GM18868 (cell line): ENCODE results near the gene NHLRC2.
"Not testable (repeated sequence)": the region's sequence is repeated elsewhere in the genome, so short reads cannot be mapped to it uniquely, and the experiment has no call there.

Experiments used
- ATAC-seq: cut with Tn5 transposase; IDR thresholded peaks from one replicate; pipeline ENCODE4 v1.9.1; 2021; ENCODE audit warnings: mild to moderate bottlenecking, moderate library complexity; ENCODE audit not compliant: unreplicated experiment

The NHLRC2 gene

DNA sequence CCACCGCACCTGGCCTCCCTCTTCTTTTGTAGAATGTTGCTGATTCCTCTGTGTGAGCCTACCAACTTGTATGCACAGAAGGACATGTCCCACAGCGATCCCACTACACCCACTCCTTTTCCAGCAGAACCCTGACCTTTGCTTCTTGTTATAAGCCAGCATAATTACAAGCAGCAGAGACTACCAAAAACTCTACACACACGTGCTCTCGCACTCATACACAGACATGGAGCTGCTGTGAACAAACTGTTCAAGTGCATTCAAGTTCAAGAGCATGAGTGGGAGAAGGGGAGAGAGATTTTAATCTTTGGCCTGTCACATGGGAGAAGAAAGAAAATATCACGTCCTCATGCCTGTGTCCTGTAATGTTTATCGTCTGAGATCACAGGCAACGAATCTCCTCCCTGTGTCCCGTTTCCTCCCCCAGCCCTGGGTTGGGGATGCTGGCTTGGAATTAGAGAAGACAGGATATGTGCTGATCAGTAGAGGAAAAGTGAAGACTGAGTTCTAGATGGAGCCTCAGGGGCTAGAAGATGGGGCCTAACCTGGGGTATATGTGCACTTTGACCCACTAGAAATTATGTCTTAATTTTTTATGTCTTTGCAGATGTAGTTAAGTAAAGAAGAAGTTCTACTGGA is 79.6 kb downstream of the NHLRC2 start:
- no peak for ATAC-seq

DNA sequence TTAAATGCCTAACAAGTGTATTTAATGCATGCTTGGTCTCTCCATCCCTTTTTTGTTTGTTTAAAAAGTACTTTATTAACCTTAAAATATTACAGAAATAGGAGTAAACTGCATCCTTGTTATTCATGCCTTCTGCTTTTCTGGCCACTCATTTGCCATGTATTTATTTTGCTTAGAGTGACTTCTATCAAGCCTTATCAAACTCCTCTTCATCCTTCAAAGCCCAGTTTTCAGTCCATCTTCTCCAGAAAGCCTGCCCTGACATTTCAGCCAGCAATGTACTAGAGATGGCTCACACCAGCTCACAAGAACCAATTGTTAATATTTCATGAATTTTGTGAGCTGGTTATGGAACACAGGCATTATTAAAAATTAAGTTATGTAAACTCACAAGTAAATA is 82.8 kb downstream of the NHLRC2 start:
- ATAC-seq, result no peak

DNA sequence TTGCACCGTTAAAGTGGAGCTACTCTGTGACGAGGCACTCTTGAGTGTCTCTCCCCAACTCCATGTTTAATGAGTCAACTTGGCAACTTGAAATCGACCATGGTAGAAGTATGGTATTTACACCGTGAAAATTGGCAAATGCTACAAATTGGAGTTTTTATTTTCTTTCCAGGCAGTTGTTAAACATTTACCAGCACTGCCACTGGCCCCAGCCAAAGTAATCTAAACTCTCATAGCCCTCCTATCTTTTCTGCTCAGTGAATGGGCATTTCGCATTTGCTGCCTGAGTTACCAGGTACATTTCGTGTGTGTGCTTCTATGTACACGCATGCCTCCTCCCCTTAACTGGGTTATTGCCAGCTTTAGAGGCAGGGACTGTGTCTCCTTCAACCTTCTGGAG is 83.3 kb downstream of the NHLRC2 start:
- ATAC-seq, result no peak

DNA sequence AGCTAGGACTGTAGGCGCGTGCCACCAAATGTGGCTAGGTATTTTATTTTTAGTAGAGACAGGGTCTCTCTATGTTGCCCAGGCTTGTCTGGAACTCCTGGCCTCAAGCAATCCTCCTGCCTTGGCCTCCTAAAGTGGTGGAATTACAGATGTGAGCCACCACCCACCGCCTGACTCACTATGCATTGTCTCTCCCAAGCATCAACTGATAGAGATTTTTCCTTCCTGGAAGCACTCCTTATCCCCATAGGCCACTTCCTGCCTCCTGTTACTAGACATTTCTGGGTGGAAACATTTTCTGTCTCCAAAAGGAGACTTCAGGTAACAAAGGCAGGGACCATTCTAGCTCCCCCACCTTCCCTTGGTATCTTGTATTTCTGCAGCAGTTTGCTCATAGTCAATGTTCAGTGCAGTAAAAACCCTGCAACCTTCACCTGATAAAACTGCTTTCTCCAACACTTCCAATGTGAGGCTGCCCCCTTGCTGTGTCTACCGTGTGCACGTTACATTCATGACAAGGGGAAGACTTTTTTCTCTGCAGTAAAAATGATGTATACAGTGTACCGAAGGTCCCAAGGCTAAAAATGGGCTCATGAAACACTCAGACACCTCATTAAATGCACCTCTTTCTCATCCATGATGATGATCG is 84.9 kb downstream of the NHLRC2 start:
- no peak for ATAC-seq

DNA sequence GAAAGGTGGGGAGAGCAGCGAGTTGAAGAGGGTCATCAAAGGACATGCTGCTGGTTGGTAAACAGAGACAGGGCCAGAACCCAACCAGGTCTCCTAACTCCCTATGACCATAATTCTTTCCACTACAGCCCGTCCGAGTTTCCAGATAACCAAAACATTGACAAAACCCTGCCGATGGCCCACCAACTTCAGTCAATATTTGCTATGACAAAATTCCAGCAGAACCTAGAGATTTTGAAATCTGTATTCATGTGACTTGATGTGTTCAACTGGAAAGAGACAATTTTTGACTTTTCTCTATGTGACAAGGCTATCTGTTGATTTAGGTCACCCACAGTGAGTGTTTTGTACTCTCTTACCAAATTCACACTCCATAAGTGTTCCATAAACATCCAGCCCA is 86.7 kb downstream of the NHLRC2 start:
- no peak for ATAC-seq

DNA sequence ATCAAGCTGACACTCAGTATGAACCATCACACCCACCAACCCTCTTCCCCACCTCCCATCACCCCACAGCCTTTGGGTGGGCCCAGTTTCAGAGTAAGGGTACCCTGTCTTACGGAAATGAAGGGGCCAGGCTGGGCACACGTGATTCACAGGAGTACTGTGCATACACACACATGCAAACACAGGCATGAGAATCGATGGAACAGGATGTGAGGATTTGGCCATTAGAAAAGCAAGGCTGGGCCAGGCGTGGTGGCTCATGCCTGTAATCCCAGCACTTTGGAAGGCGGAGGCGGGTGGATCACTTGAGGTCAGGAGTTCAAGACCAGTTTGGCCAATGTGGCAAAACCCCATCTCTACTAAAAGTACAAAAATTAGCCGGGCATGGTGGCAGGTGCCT is 88.7 kb downstream of the NHLRC2 start:
- not testable (repeated sequence) for ATAC-seq

DNA sequence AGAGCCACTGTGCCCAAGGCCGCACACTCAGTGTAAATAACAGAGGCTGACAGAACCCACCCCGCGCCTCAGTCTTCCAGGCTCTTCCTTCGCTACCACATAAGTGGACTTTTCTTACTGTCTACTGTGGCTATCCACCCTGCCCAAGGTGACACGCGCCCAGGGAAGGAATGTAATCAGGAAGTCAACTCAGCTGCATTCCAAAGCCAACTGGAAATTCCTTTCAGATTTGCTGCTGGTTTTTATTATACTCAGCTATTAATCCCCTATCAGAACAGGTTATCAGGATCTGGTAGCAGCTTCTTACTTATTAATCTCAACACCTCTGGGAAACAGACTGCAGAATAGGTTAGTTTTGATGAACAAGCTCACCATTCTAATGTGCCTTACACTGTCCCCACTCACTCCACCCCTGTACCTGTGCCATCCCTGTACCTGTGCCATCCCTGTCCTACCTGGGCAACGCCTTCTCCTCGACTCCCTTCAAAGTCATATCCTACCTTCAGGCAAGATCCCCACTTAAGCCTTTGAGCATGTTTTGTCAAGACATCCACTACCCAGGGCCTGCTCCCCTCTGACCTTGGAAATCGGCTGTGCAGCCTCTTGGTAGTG is 90.7 kb downstream of the NHLRC2 start:
- ATAC-seq, result no peak

DNA sequence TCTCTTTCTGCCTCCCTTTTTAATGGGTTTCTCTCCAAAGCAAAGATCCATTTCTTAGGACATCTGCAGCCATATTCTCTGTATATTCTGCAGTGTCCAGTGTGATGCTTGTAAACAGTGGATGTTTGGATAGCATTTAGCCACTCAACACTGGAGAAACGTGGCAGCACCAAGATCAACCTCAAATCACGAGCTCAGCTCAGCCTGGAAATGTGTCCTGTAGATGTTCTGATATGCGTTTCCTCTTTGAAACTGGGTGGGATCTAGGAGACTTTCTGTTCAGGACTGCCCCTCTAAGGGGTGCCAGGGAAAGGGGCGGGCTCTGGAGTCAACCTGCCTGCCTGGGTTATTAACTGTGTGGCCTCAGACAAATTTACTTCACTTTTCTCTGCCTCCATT is 91.2 kb downstream of the NHLRC2 start:
- no peak for ATAC-seq

DNA sequence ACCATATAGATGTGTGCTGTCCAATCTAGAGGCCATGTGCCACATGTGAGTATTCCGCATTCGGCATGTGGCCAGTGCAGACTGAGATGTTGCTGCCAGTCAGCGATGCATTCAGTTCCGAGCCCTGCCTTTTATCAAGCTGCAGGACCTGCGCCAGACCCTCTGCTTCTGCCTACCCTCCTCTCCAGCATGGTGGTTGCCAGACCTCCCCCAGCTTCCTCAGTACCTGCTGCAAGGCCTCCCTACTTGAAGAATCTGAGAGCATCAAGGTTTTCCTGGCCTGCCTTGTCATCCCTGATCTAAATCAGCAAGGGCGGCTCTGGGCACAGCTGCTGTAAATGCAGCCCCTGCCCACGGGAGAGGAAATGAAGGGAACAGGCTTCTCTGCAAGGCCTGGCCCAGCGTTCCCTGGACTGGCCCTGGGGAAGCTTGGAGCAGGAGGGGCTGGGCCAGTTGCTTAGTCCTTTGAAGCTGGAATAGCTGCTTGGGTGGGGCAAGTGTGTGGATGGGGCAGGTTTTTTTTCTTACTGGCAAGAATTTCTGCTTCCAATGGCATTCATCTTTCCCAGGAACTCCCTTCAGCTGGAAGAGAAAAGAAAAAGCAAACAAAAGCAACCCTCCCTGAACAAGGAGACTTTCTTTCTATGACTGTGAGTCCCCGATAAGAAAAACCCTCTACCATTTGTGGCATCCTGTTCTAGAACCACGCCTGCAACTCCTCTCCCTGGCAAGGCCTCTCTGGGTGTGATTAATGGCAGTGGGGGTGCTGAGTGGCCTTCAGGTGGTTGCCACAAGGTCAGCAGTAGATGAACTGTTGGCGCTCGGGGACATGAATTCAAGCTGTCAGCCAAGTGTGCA is 93.0 kb downstream of the NHLRC2 start:
- ATAC-seq, result peak; percentile 88

DNA sequence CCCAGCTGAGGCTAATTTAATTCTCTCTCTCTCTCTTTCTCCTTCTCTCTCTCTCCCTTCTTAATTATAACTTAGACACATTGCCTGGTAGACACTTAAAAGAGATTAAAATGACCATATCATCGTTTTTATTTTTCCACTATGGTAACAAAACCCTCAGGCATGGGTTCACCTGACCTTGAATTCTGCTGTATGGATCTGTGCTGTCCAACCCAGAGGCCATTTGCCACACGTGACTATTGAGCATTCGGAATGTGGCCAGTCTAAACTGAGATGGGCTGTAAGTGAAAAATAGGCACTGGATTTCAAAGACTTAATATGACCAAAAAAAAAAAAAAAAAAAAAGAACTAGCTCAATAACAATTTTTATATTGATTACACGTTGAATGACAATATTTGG is 93.6 kb downstream of the NHLRC2 start:
- no peak for ATAC-seq

DNA sequence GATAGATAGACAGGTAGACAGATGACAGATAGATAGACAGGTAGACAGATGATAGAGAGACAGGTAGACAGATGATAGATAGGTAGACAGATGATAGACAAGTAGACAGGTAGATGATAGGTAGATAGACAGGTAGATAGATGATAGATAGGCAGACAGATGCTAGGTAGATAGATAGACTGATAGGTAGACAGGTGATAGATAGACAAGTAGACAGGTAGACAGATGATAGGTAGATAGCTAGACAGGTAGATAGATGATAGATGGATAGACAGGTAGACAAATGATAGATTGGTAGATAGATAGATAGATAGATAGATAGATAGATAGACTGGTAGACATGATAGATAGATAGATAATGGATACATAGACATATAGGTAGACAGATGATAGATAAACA is 95.8 kb downstream of the NHLRC2 start:
- ATAC-seq, result no peak

DNA sequence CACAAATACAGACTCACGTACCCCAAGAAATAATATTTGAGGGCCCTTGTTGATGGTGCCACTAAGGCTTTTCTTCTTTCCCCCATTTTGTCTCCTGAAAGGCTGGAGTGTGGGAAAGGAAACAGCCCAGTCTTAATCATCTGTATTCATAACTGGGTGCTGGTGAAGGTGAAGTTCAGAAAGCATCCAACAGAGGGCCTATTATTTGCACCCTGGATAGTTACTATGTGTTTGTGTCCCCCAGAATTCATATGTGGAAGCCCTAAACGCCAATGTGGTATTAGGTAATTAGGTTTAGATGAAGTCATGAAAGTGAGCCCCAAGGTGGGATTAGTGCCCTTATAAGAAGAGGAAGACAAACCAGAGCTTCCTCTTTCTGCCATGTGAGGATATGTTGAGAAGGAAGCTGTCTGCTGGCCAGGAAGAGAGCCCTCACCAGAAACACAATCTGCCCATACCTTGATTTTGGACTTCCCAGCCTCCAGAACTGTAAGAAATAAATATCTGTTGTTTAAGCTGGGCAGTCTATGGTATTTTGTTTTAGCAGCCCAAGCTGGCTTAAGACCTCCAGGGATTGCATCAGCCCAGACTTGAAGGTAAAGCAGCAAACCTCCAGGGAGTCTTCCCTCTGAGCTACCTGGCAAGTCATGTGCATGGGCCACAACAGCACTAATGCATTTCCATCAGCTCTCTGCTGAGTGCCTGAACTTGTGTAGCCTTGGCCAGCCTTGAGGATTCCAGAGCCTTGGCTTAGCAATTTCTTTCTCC is 99.2 kb downstream of the NHLRC2 start:
- ATAC-seq, result no peak

DNA sequence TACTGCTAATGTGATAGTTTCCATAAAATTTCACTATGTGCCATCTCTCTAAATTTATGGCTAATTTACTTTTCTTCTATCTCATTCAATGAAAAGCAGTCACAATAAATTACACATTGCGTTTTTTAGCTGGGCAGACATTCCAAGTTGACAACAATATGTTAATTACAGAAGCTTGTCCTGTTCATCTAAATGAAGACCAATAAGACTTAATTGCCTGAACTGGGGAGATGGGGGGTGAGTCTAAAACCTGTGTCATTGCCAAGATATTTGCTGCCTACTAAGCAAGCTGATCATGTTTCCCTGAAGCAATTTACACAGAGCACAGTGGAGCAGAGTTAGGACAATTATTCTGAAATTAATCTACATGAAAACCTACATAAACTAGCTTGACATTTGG is 99.9 kb downstream of the NHLRC2 start:
- no peak for ATAC-seq

DNA sequence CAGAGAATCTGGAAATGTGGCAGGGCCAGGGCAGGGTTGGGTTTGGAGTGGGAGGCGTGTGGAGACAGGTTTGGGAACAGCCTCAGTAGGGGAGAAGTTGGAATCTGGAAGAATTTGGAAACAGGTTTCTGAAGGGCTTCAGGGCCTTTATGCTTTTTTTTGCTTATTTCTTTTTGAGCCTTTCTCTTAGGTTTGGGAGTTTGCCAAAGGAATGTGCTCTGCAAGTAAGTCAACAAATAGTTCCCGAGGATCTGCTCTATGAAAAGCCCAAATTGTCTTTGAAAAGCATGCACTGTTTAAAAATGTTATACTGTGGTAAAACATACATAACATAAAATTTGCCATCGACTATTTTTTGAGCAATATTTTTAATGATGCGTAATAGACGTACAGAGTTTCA is 102.6 kb downstream of the NHLRC2 start:
- ATAC-seq, result no peak

DNA sequence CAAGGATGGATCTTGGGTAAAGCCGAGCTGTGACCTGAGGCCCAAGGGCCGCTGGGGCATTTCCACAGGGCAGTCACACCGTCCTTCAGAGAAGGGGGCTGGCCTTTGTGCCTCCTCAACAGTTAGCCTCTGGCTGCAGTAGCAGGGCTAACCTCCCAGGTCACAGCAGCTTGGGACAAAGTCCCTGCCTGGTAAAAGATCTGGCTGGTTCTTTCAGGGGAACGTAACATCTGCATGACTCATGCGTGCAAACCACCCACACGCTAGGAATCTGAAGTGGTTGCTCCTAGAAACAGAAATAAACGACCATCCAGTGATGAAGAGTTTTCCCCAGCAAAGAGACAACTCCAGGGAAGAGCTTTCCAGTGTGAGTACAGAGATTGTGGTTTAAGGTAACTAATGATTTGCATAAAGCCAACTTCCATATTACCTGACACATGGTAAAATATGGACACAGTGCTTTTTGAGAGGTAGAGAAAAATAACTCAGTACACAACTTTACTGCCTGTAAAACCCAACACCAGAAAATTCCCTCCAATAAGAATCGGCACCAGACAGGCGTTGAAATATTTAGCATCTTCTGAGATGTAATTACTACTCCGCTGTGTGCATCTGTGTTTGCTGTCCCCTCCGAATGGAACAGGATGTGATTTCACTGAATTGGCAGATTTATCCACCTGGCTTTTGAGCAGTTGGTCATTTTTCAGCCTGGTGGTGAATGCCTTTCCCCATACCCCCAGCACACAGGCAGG is 104.3 kb downstream of the NHLRC2 start:
- ATAC-seq, result no peak

DNA sequence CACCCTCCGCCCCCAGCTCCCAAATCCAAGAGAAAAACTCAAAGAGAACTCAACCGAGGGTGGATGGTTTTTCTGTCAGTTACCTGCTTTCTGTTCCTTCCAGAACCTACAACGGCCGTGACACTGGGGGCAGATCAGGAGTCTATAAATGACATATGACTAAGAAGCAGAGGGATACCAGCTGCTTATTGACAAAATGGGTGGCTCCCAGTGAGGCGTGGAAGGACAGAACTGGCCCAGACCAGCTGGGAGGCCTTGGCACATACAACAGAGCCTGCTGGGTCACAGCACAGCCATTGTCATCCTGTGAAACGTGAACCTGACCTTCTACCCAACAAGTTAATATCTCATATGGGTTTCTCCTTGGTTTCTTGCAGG is 104.9 kb downstream of the NHLRC2 start:
- ATAC-seq, result peak; percentile 67

DNA sequence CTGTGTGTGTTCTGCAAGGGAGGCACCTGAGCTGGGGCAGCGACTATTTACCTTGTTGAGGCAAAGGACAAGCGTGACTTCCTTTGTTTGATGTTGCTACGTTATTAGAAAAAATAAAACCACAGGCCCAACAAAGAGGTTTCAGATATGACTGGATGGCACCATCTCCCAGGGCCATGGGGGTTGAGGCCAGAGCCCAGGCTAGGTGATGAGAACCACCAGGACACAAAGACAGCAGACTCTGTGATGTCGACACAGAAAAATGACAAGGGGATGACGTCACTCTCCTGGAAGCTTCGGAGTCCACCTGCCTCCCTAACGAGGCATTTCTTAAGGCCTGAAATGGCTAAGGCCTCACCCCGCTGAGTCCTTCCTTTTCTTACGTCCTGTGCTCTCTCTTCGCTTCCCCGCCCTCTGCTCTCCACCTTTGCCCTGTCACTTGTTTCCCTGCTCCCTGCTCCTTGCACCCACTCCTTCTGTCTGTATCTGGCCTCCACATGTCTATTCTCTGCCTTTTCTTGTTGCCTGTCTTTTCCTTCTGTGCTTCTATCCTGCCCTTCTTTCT is 106.2 kb downstream of the NHLRC2 start:
- ATAC-seq, result peak; percentile 50

DNA sequence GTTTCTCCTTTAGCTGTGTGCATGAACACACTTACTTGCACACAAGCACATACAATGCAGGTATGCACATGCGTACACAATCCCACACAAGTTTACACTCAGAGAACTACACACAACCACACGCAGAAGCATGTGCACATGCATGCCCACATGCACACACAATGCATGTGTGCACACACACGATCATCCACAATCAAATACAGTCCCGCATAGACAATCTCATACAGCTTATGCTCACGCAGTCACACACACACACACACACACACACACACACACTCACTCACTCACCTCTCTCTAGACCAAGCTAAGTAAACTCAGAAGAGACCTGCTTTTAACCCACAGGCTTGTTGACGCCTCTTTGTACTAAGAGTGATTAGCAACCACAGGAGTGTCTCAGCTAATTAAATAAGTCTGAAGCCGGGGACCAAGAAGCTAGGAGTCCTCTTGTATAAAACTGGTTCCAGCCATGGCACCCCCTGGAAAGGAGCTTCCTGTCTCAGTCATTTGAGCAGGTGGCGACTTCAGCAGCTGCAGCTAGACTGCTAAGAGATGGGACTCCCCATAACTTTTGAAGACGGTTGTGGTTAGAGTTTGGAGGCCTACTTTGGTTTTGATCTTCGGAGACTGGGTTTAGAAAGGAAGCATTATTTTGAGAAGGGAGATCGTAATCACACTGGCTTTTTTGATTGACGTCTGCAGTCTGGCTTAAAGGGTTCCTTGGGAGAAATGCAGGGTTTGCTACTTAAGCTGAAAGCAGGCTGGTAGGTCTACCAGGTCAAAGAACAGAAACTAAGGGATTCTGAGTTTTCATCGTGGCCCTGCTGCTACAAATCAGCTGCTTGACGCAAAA is 106.9 kb downstream of the NHLRC2 start:
- ATAC-seq, result peak; percentile 65

DNA sequence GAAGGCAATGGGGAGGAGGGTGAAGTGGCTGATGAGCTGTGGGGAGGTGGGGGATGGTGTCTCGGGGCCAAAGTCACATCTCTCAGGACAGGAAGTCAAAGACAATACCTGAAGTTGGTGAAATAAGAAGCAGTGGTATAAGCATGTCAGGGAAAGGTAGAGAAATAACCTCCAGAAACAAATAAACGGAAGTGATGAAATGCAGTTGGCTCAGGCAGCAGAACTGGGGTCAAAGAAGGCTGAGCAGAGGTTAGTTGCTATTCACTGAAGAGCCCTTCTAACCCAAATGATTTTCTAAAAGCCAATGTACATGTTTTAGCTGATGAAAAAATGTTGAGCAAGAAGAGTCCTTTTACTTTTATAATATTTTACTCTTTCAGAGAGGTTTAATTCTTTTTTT is 110.6 kb downstream of the NHLRC2 start:
- ATAC-seq, result no peak
